ENCODE results near the gene MOCS2.
"Not testable (repeated sequence)": the region's sequence is repeated elsewhere in the genome, so short reads cannot be mapped to it uniquely, and the experiment has no call there.

The MOCS2 gene

GRCh38 chr5:53112909-53113308, 3.4 kb upstream of the MOCS2 start:
- no peak overlapping the region for H3K4me3 Mint-ChIP-seq
- DNase-seq (ENCODE audit: low spot score in 2 of 2) (no peak), ATAC-seq (replicated peaks; ENCODE audit: extremely low read depth, poor library complexity, severe bottlenecking) (no peak)
- H3K4me1 Mint-ChIP-seq = peaks cover 14% of the 10 kb centered on the region
- peaks cover 4% of the 10 kb centered on the region for H3K36me3 Mint-ChIP-seq (ENCODE audit: insufficient read depth)
- no peaks in the 10 kb centered on the region for H3K9me3 Mint-ChIP-seq
- H3K27me3 Mint-ChIP-seq = peaks cover 10% of the 10 kb centered on the region
- no peak overlapping the region for H3K27ac Mint-ChIP-seq (ENCODE audit: low read depth)

DNA sequence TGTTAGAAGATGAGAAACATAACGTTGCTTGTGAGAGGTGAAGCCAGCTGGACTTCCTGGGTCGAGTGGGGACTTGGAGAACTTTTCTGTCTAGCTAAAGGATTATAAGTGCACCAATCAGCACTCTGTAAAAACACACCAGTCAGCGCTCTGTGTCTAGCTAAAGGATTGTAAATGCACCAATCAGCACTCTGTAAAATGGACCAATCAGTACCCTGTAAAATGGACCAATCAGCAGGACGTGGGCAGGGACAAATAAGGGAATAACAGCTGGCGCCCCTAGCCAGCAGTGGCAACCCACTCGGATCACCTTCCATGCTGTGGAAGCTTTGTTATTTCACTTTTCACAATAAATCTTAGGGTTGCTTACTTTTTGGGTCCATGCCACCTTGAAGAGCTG, 2.8 kb upstream of the MOCS2 start:
- H3K9me3 Mint-ChIP-seq; DNase-seq (ENCODE audit: low spot score in 2 of 2); ATAC-seq (replicated peaks; ENCODE audit: extremely low read depth, poor library complexity, severe bottlenecking); H3K27me3 Mint-ChIP-seq; H3K36me3 Mint-ChIP-seq (ENCODE audit: insufficient read depth); H3K4me3 Mint-ChIP-seq; H3K27ac Mint-ChIP-seq (ENCODE audit: low read depth): not testable (repeated sequence)
- H3K4me1 Mint-ChIP-seq = peaks cover 19% of the 10 kb centered on the region

- Mint-ChIP-seq H3K36me3 (ENCODE audit: insufficient read depth) (peaks cover 6% of the 10 kb centered on the region), H3K27me3 (no peaks in the 10 kb centered on the region), H3K27ac (ENCODE audit: low read depth) (no peak overlapping the region), H3K4me3 (no peak overlapping the region), H3K9me3 (no peaks in the 10 kb centered on the region), H3K4me1 (peaks cover 27% of the 10 kb centered on the region)
- ATAC-seq (replicated peaks; ENCODE audit: extremely low read depth, poor library complexity, severe bottlenecking) (no peak), DNase-seq (ENCODE audit: low spot score in 2 of 2) (no peak)
Observed at GRCh38 chr5:53111139-53111538, 1.6 kb upstream of the MOCS2 start.

- Mint-ChIP-seq H3K27ac (ENCODE audit: low read depth) (peak overlapping the region; percentile 96), H3K36me3 (ENCODE audit: insufficient read depth) (peaks cover 10% of the 10 kb centered on the region), H3K27me3 (no peaks in the 10 kb centered on the region), H3K4me1 (peaks cover 37% of the 10 kb centered on the region), H3K4me3 (peak overlapping the region; percentile 94), H3K9me3 (no peaks in the 10 kb centered on the region)
- ATAC-seq (replicated peaks; ENCODE audit: extremely low read depth, poor library complexity, severe bottlenecking) = no peak
- DNase-seq (ENCODE audit: low spot score in 2 of 2) = no peak
Observed at GRCh38 chr5:53110156-53110555, 599 bp upstream of the MOCS2 start.

GRCh38 chr5:53109056-53109442, 508 bp downstream of the MOCS2 start:
- Mint-ChIP-seq H3K36me3 (ENCODE audit: insufficient read depth) (peaks cover 13% of the 10 kb centered on the region), H3K4me1 (peaks cover 42% of the 10 kb centered on the region), H3K27ac (ENCODE audit: low read depth) (peak overlapping the region; percentile 96), H3K4me3 (peak overlapping the region; percentile 94), H3K9me3 (no peaks in the 10 kb centered on the region), H3K27me3 (no peaks in the 10 kb centered on the region)
- no peak for DNase-seq (ENCODE audit: low spot score in 2 of 2)
- ATAC-seq (replicated peaks; ENCODE audit: extremely low read depth, poor library complexity, severe bottlenecking) = peak; percentile 9

DNA sequence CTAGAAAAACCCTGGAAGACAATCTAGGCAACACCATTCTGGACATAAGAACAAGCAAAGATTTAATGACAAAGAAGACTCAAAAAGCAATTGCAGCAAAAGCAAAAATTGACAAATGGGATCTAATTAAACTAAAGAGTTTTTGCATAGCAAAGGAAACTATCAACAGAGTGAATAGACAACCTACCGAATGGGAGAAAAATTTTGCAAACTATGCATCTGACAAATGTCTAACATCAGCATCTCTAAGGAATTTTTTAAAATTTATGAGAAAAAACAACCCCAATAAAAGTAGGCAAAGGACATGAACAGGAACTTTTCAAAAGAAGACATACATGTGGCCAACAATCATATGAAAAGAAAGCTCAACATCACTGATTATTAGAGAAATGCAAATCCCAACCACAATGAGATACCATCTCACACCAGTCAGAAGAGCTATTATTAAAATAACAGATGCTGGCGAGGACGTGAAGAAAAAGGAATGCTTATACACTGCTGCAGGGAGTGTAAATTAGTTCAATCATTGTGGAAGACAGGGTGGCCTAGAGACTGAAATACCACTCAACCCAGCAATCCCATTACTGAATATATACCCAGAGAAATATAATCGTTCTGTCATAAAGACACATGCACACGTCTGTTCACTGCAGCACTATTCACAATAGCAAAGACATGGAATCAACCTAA, 3.8 kb downstream of the MOCS2 start:
- Mint-ChIP-seq H3K9me3 (no peaks in the 10 kb centered on the region), H3K27me3 (no peaks in the 10 kb centered on the region), H3K36me3 (ENCODE audit: insufficient read depth) (peaks cover 26% of the 10 kb centered on the region), H3K4me3 (no peak overlapping the region), H3K4me1 (peaks cover 50% of the 10 kb centered on the region), H3K27ac (ENCODE audit: low read depth) (no peak overlapping the region)
- ATAC-seq (replicated peaks; ENCODE audit: extremely low read depth, poor library complexity, severe bottlenecking) (no peak), DNase-seq (ENCODE audit: low spot score in 2 of 2) (no peak)

DNA sequence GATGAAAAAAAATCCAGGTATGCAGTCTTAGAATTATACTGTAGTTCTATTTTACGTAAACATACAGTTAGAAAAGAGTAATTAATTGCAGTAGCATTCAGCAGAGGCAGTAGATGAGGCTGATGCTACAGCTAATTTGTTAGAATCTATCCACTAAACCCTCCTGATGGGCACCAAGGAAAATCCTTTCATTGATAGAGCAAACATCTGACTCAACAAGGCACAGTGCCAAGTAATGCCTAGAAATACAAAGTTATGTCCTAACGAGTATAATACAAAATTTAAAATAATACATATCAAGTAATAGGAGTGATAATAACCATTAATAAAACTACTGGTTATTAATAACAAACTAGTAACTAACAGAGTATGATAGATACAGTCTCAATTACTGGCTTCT, 9.0 kb downstream of the MOCS2 start:
- Mint-ChIP-seq H3K27me3 (no peaks in the 10 kb centered on the region), H3K36me3 (ENCODE audit: insufficient read depth) (peaks cover 43% of the 10 kb centered on the region), H3K4me1 (peaks cover 20% of the 10 kb centered on the region)

DNA sequence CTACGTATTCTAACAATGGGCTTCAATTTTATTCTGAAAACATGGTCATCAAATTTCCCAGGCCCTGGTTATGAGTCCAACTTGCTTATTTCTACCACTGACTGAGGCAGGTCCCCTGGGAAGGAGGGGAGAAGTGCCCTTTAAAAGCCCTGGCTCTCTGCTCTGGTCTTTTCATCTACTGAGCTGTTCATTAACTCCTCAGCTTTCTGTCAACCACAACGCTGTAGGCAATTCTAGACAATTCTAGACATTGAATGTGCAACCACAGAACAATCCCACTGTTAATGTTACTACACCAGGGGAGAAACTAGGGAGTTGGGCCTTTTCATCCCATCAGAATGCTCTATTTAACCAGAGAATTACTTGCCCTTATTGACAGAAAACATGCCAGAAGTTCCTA, 10.0 kb downstream of the MOCS2 start:
- ATAC-seq (replicated peaks; ENCODE audit: extremely low read depth, poor library complexity, severe bottlenecking) = no peak
- peaks cover 37% of the 10 kb centered on the region for H3K36me3 Mint-ChIP-seq (ENCODE audit: insufficient read depth)
- peaks cover 10% of the 10 kb centered on the region for H3K4me1 Mint-ChIP-seq
- H3K27ac Mint-ChIP-seq (ENCODE audit: low read depth) = no peak overlapping the region
- no peak for DNase-seq (ENCODE audit: low spot score in 2 of 2)
- no peaks in the 10 kb centered on the region for H3K27me3 Mint-ChIP-seq
- no peaks in the 10 kb centered on the region for H3K9me3 Mint-ChIP-seq
- no peak overlapping the region for H3K4me3 Mint-ChIP-seq

More for the DNA sequence above, 9.0 kb downstream of the MOCS2 start:
- DNase-seq (ENCODE audit: low spot score in 2 of 2) (no peak), ATAC-seq (replicated peaks; ENCODE audit: extremely low read depth, poor library complexity, severe bottlenecking) (no peak)
- Mint-ChIP-seq H3K4me3 (no peak overlapping the region), H3K9me3 (no peaks in the 10 kb centered on the region), H3K27ac (ENCODE audit: low read depth) (no peak overlapping the region)

GRCh38 chr5:53095931-53096525, 13.5 kb downstream of the MOCS2 start:
- H3K27ac Mint-ChIP-seq (ENCODE audit: low read depth) = no peak overlapping the region
- ATAC-seq (replicated peaks; ENCODE audit: extremely low read depth, poor library complexity, severe bottlenecking) = peak; percentile 62
- no peaks in the 10 kb centered on the region for H3K27me3 Mint-ChIP-seq
- peaks cover 26% of the 10 kb centered on the region for H3K36me3 Mint-ChIP-seq (ENCODE audit: insufficient read depth)
- H3K9me3 Mint-ChIP-seq = no peaks in the 10 kb centered on the region
- peak; percentile 45 to 53 for DNase-seq (ENCODE audit: low spot score in 2 of 2)
- H3K4me3 Mint-ChIP-seq = no peak overlapping the region
- no peaks in the 10 kb centered on the region for H3K4me1 Mint-ChIP-seq

- Mint-ChIP-seq H3K9me3 (no peaks in the 10 kb centered on the region), H3K4me1 (no peaks in the 10 kb centered on the region), H3K4me3 (no peak overlapping the region), H3K27ac (ENCODE audit: low read depth) (no peak overlapping the region), H3K36me3 (ENCODE audit: insufficient read depth) (peaks cover 23% of the 10 kb centered on the region), H3K27me3 (no peaks in the 10 kb centered on the region)
- ATAC-seq (replicated peaks; ENCODE audit: extremely low read depth, poor library complexity, severe bottlenecking) = no peak
- DNase-seq (ENCODE audit: low spot score in 2 of 2) = no peak
Observed at GRCh38 chr5:53095217-53095616, 14.3 kb downstream of the MOCS2 start.

- H3K36me3 Mint-ChIP-seq (ENCODE audit: insufficient read depth) = peaks cover 3% of the 10 kb centered on the region
- H3K27me3 Mint-ChIP-seq = no peaks in the 10 kb centered on the region
- no peak for DNase-seq (ENCODE audit: low spot score in 2 of 2)
- H3K9me3 Mint-ChIP-seq = no peaks in the 10 kb centered on the region
- no peak for ATAC-seq (replicated peaks; ENCODE audit: extremely low read depth, poor library complexity, severe bottlenecking)
- H3K27ac Mint-ChIP-seq (ENCODE audit: low read depth) = no peak overlapping the region
- no peaks in the 10 kb centered on the region for H3K4me1 Mint-ChIP-seq
- H3K4me3 Mint-ChIP-seq = no peak overlapping the region
Observed at GRCh38 chr5:53092242-53092641, 17.3 kb downstream of the MOCS2 start.

- DNase-seq (ENCODE audit: low spot score in 2 of 2) = no peak
- Mint-ChIP-seq H3K4me1 (no peaks in the 10 kb centered on the region), H3K27ac (ENCODE audit: low read depth) (no peak overlapping the region), H3K36me3 (ENCODE audit: insufficient read depth) (no peaks in the 10 kb centered on the region), H3K27me3 (no peaks in the 10 kb centered on the region), H3K4me3 (no peak overlapping the region), H3K9me3 (no peaks in the 10 kb centered on the region)
- ATAC-seq (replicated peaks; ENCODE audit: extremely low read depth, poor library complexity, severe bottlenecking) = no peak
Observed at GRCh38 chr5:53091289-53091688, 18.3 kb downstream of the MOCS2 start.

DNA sequence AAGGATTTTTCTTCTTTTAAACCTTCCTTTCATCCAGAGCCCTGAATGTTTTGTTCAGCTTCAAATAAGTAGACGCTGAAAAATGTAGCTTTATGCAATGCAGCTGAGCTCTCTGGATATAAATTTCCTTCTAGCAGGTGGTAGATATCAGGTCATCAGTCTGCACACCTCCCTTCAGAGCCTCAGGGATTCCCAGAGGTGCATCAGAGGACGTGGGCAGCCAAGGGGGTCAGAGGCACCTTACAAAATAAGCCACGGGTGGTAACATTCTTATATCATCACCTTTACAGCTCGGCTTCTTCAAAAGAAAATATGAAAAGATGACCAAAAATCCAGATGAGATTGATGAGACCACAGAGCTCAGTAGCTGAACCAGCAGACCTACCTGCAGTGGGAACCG, 19.3 kb downstream of the MOCS2 start:
- Mint-ChIP-seq H3K4me1 (no peaks in the 10 kb centered on the region), H3K36me3 (ENCODE audit: insufficient read depth) (no peaks in the 10 kb centered on the region), H3K27ac (ENCODE audit: low read depth) (no peak overlapping the region), H3K27me3 (no peaks in the 10 kb centered on the region), H3K4me3 (no peak overlapping the region), H3K9me3 (no peaks in the 10 kb centered on the region)
- DNase-seq (ENCODE audit: low spot score in 2 of 2) = no peak
- ATAC-seq (replicated peaks; ENCODE audit: extremely low read depth, poor library complexity, severe bottlenecking) = no peak

All from central memory CD8-positive, alpha-beta T cell (primary cell).